ENCODE results near the gene IL6.
A peak's percentile ranks its signal among the peaks of the same experiment; 100 is the strongest.

IL6 gene

GRCh38 chr7:22724861-22725260 lies 2.1 kb upstream of the IL6 start:
- TF ChIP-seq POLR2A (IDR thresholded peaks at IDR 0.05; ENCODE audit: low read depth, low read length) = no peak
- TF ChIP-seq TAF1 (IDR thresholded peaks at IDR 0.05; ENCODE audit: borderline replicate concordance, low read depth, low read length) = no peak
- TF ChIP-seq POLR2AphosphoS5 (IDR thresholded peaks at IDR 0.05; ENCODE audit: low read depth, low read length) = no peak
- DNase-seq (ENCODE audit: insufficient read length) (no peak), FAIRE-seq (no peak)

GRCh38 chr7:22725585-22725984 lies 1.4 kb upstream of the IL6 start:
- TF ChIP-seq POLR2A (IDR thresholded peaks at IDR 0.05; ENCODE audit: low read depth, low read length) (no peak), TAF1 (IDR thresholded peaks at IDR 0.05; ENCODE audit: borderline replicate concordance, low read depth, low read length) (no peak), POLR2AphosphoS5 (IDR thresholded peaks at IDR 0.05; ENCODE audit: low read depth, low read length) (no peak)
- DNase-seq (ENCODE audit: insufficient read length) = no peak
- no peak for FAIRE-seq

- DNase-seq (ENCODE audit: insufficient read length) (peak; percentile 35), FAIRE-seq (peak; percentile 87)
- no peak for TF ChIP-seq POLR2A (IDR thresholded peaks at IDR 0.05; ENCODE audit: low read depth, low read length)
- TF ChIP-seq TAF1 (IDR thresholded peaks at IDR 0.05; ENCODE audit: borderline replicate concordance, low read depth, low read length) = no peak
- no peak for TF ChIP-seq POLR2AphosphoS5 (IDR thresholded peaks at IDR 0.05; ENCODE audit: low read depth, low read length)
Measured at GRCh38 chr7:22726345-22726906, 574 bp upstream of the IL6 start.

GRCh38 chr7:22727714-22728035 lies 675 bp downstream of the IL6 start:
- no peak for FAIRE-seq
- DNase-seq (ENCODE audit: insufficient read length) = no peak
- no peak for TF ChIP-seq POLR2A (IDR thresholded peaks at IDR 0.05; ENCODE audit: low read depth, low read length)
- no peak for TF ChIP-seq TAF1 (IDR thresholded peaks at IDR 0.05; ENCODE audit: borderline replicate concordance, low read depth, low read length)
- no peak for TF ChIP-seq POLR2AphosphoS5 (IDR thresholded peaks at IDR 0.05; ENCODE audit: low read depth, low read length)

- FAIRE-seq (peak; percentile 83), DNase-seq (ENCODE audit: insufficient read length) (no peak)
- TF ChIP-seq TAF1 (IDR thresholded peaks at IDR 0.05; ENCODE audit: borderline replicate concordance, low read depth, low read length) (no peak), POLR2AphosphoS5 (IDR thresholded peaks at IDR 0.05; ENCODE audit: low read depth, low read length) (no peak), POLR2A (IDR thresholded peaks at IDR 0.05; ENCODE audit: low read depth, low read length) (no peak)
Measured at GRCh38 chr7:22728401-22729029, 1.5 kb downstream of the IL6 start.

- TF ChIP-seq TAF1 (IDR thresholded peaks at IDR 0.05; ENCODE audit: borderline replicate concordance, low read depth, low read length) (no peak), POLR2AphosphoS5 (IDR thresholded peaks at IDR 0.05; ENCODE audit: low read depth, low read length) (no peak), POLR2A (IDR thresholded peaks at IDR 0.05; ENCODE audit: low read depth, low read length) (no peak)
- no peak for DNase-seq (ENCODE audit: insufficient read length)
- FAIRE-seq = no peak
Measured at GRCh38 chr7:22729180-22729825, 2.3 kb downstream of the IL6 start.

GRCh38 chr7:22730066-22730710 lies 3.2 kb downstream of the IL6 start:
- TF ChIP-seq POLR2AphosphoS5 (IDR thresholded peaks at IDR 0.05; ENCODE audit: low read depth, low read length) = no peak
- no peak for TF ChIP-seq POLR2A (IDR thresholded peaks at IDR 0.05; ENCODE audit: low read depth, low read length)
- no peak for TF ChIP-seq TAF1 (IDR thresholded peaks at IDR 0.05; ENCODE audit: borderline replicate concordance, low read depth, low read length)
- no peak for FAIRE-seq
- no peak for DNase-seq (ENCODE audit: insufficient read length)

GRCh38 chr7:22730921-22731654 lies 4.1 kb downstream of the IL6 start:
- FAIRE-seq (no peak), DNase-seq (ENCODE audit: insufficient read length) (no peak)

GRCh38 chr7:22731766-22732165 lies 4.8 kb downstream of the IL6 start:
- FAIRE-seq (no peak), DNase-seq (ENCODE audit: insufficient read length) (no peak)
- TF ChIP-seq POLR2A (IDR thresholded peaks at IDR 0.05; ENCODE audit: low read depth, low read length) = no peak
- TF ChIP-seq POLR2AphosphoS5 (IDR thresholded peaks at IDR 0.05; ENCODE audit: low read depth, low read length) = no peak
- no peak for TF ChIP-seq TAF1 (IDR thresholded peaks at IDR 0.05; ENCODE audit: borderline replicate concordance, low read depth, low read length)

More at GRCh38 chr7:22730921-22731654, 4.1 kb downstream of the IL6 start:
- no peak for TF ChIP-seq TAF1 (IDR thresholded peaks at IDR 0.05; ENCODE audit: borderline replicate concordance, low read depth, low read length)
- TF ChIP-seq POLR2A (IDR thresholded peaks at IDR 0.05; ENCODE audit: low read depth, low read length) = no peak
- no peak for TF ChIP-seq POLR2AphosphoS5 (IDR thresholded peaks at IDR 0.05; ENCODE audit: low read depth, low read length)

GRCh38 chr7:22732556-22733126 lies 5.6 kb downstream of the IL6 start:
- DNase-seq (ENCODE audit: insufficient read length) = no peak
- no peak for FAIRE-seq
- no peak for TF ChIP-seq POLR2AphosphoS5 (IDR thresholded peaks at IDR 0.05; ENCODE audit: low read depth, low read length)
- no peak for TF ChIP-seq POLR2A (IDR thresholded peaks at IDR 0.05; ENCODE audit: low read depth, low read length)
- no peak for TF ChIP-seq TAF1 (IDR thresholded peaks at IDR 0.05; ENCODE audit: borderline replicate concordance, low read depth, low read length)

GRCh38 chr7:22733761-22734160 lies 6.8 kb downstream of the IL6 start:
- DNase-seq (ENCODE audit: insufficient read length) (no peak), FAIRE-seq (no peak)
- TF ChIP-seq TAF1 (IDR thresholded peaks at IDR 0.05; ENCODE audit: borderline replicate concordance, low read depth, low read length) (no peak), POLR2AphosphoS5 (IDR thresholded peaks at IDR 0.05; ENCODE audit: low read depth, low read length) (no peak), POLR2A (IDR thresholded peaks at IDR 0.05; ENCODE audit: low read depth, low read length) (no peak)
